ENCODE results near the gene CEBPE.

Gene CEBPE

GRCh38 chr14:23101986-23102625 lies 16.9 kb downstream of the CEBPE start:
- no peak for DNase-seq

DNA sequence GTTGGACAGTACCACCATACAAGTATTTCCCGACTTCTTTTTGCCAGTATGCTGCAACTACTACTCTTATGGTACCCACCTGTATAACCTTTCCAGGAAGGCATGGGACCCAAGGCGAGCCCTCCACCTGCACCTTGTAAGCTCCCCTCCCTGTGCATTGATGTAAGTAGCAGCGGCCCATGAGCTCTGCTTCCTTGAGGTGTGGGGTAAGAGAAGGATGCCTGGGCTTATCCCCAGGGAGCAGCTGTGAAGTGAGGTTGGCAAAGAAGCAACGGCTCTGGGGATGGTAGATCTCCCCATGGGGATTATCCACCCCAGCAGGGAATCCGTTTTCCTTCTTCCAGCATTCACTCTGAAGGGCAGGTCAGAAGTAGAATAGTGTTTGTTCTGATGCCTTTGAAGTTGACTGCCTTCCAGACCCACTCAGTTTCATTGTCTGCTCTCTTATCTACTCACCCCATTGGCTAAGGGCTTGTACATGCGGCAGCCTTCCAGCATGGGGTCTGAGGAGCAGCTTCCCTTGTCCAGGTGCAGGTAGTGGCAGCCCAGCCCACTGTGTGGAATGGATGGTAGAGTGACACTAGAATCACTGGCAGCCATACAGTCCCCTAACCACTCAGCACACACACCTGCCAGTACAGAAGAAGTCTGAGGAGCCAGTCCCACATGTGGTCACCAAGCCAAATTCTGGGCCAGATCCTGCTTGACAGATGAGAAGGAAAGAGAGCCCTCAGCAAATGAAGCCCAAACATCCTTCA lies 17.7 kb downstream of the CEBPE start:
- DNase-seq = no peak

DNA sequence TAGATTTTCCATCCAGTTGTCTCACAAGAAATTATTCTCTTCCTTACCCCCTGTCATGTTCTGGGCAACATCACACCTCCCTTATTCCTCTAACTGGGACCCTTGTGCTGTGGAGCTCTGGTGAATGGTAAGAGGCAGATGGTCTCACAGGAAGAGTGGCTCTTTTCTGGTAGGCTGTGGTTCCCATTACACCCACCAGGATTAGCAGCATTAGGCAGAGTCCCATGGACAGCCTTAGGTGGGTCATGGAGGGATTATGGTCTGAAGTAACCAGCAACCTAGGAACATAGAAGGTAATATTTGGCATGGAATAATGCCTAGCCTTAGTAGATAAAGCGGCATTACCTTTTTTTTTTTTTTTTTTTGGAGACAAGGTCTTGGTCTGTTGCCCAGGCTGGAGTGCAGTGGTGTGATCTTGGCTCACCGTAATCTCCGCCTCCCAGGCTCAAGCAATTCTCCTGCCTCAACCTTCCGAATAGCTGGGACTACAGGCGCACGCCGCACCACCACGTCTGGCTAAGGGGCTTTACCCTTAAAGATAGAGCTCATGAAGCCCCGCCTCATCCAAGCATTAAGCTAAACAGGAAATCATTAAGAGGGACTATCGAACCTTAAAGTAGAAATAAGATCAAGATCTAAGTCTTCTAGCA lies 19.7 kb downstream of the CEBPE start:
- no peak for DNase-seq

GRCh38 chr14:23097786-23098185 lies 21.3 kb downstream of the CEBPE start:
- DNase-seq = no peak

DNA sequence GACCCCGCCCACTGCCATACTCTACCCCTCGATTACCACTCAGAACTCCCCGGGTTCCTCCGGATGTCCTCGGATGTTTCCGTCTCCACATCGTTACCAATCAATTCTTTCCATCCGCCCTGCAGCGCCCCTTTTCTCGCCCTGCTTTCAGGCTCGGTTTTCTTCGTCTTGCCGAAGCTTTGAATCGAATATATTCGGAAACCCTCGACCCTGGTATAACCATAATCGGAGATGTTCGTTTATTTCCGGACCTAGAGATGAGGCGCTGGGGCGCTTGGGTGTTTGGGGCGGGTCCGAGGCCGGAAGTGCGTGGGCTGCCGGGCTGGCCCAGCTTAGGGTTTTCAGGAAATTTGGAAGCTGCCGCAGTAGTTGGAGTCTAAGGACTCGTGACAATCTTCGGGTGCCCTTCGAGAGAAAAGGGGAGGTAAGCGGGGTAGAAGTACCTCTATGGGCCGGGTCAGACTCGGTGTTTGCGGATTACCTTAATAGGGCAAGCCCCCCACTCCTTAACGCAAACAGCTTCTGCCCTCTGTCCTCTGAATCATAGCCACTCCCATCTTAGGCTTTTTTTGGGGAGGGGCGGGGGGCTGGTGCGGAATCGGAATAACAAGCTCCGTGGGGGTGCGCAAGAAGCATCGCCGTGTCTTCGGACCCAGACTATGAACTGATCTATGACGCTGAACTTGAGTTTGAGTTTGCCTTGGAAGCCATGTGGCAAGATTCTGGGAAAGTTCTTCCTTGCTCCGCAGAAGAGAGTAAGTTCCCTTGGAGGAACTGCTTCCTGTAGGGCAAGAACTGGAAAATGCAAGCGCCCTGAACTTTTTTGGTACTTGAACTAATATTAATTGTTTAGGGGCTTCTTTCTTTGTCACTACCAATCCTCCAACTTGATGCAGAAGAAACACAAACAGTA lies 23.6 kb downstream of the CEBPE start, which contains the start of gene C14orf119:
Gene C14orf119 (plus strand): TSS at position 310 of the 913 bp plus-strand sequence. CDS start 2,154 bp downstream, outside the sequence.
- DNase-seq = peak; percentile 100

GRCh38 chr14:23094666-23095195 lies 24.3 kb downstream of the CEBPE start, which contains the start of gene ACIN1:
Gene ACIN1 (minus strand): TSS chr14:23095136. CDS start chr14:23095112, 24 bp downstream.
- DNase-seq = peak; percentile 66

GRCh38 chr14:23093991-23094665 lies 24.9 kb downstream of the CEBPE start:
- DNase-seq = no peak

GRCh38 chr14:23093526-23093925 lies 25.5 kb downstream of the CEBPE start:
- DNase-seq = no peak

- DNase-seq = no peak
These were observed 26.0 kb downstream of the CEBPE start for GRCh38 chr14:23093104-23093503.

DNA sequence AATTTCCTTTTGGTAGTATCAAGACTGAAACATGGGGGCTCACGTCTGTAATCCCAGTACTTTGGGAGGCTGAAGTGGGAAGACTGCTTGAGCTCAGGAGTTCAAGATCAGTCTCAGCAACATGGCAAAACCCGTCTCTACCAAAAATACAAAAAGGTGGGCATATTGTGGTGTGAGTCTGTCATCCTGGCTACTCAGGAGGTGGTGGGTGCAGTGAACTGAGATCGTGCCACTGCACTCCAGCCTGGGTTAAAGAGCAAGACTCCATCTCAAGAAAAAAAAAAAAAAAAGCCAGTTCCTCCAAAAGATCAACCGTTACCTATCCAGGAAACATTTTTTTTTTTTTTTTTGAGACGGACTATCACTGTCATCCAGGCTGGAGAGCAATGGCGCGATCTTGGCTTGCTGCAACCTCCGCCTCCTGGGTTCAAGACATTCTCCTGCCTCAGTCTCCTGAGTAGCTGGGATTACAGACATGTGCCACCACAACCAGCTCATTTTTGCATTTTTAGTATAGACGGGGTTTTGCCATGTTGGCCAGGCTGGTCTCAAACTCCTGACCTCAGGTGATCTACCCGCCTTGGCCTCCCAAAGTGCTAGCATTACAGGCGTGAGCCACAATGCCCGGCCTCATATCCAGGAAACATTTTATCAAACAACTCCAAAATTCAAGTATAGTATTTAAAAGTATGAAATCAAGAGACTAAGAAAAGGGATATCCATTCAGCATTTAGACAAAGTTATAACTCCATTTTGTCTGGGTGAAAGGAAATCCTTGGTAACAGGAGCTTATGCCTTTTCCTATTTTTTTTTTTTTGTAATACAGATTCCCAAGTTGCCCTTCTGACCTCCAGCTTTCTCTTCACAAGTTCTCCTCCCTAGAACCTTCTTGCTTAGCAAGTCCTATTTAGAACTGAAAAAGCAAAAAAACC lies 27.5 kb downstream of the CEBPE start:
- DNase-seq = no peak

- no peak for DNase-seq
These were observed 28.8 kb downstream of the CEBPE start for GRCh38 chr14:23090254-23090636.

GRCh38 chr14:23089498-23090253 lies 29.4 kb downstream of the CEBPE start:
- no peak for DNase-seq

DNA sequence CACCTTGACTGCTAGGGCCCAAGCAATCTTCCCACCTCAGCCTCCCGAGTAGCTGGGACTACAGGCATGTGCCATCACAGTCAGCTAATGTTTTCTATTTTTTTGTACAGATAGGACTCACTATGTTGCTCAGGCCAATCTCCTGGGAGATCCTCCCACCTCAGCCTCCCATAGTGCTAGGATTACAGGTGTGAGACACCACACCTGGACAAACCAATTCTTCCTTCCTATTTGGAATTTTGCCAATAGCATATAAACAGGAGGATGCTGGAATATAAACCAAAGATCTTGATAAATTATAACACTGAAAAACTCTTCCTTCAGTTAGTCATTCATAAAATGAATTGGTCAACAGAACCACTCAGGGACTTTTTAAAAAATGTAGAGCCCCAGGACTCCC lies 32.5 kb downstream of the CEBPE start:
- DNase-seq = no peak

- no peak for DNase-seq
These were observed 33.6 kb downstream of the CEBPE start for GRCh38 chr14:23085458-23085857.

GRCh38 chr14:23080474-23080873 lies 38.6 kb downstream of the CEBPE start:
- no peak for DNase-seq

- no peak for DNase-seq
These were observed 39.3 kb downstream of the CEBPE start for GRCh38 chr14:23079716-23080115.

- no peak for DNase-seq
These were observed 40.4 kb downstream of the CEBPE start for GRCh38 chr14:23078692-23079116.

GRCh38 chr14:23077962-23078361 lies 41.1 kb downstream of the CEBPE start:
- no peak for DNase-seq

GRCh38 chr14:23076785-23077408 lies 42.2 kb downstream of the CEBPE start:
- DNase-seq = no peak
